Heart left ventricle (tissue), 16 donors: Measurements from ENCODE around the gene DTX3. TPM values are rescaled to one million over a fixed set of nuclear protein-coding genes. Genes with fewer than 3 reads are reported as not detected.

Source experiments
- ATAC-seq, 4 donors: fragments of 200-7000 bp; cut with Tn5 transposase; one replicate each; pipeline ENCODE4 v1.9.1; 2020 to 2022; ENCODE audit warnings: moderate library complexity in 4 of 4, mild to moderate bottlenecking in 3 of 4, moderate number of reproducible peaks in 1 of 4
- DNase-seq, 5 donors: peaks; one replicate each; pipeline ENCODE4 v3.0.0-alpha.2; 2020
- H3K27ac ChIP-seq, 12 donors: fragments of 200-600 bp; sonication (generic) in 4 of 12; one replicate each; pipeline versions ENCODE4 v1.5.0 to v1.8.0; 2016 to 2022; ENCODE audit warnings: mild to moderate bottlenecking in 2 of 12
- H3K27me3 ChIP-seq, 9 donors: fragments of 200-600 bp; sonication (generic) in 2 of 9; one replicate each; pipeline versions ENCODE4 v1.5.1 to v1.8.0; 2016 to 2022; ENCODE audit warnings: mild to moderate bottlenecking in 3 of 9
- H3K36me3 ChIP-seq, 9 donors: fragments of 200-600 bp; sonication (generic) in 2 of 9; one replicate each; pipeline versions ENCODE4 v1.5.0 to v1.8.0; 2018 to 2022; ENCODE audit warnings: mild to moderate bottlenecking in 2 of 9
- H3K4me1 ChIP-seq, 12 donors: fragments of 200-600 bp; sonication (generic) in 4 of 12; one replicate each; pipeline versions ENCODE4 v1.5.0 to v1.8.0; 2016 to 2022; ENCODE audit warnings: mild to moderate bottlenecking in 3 of 12
- H3K4me3 ChIP-seq, 12 donors: fragments of 200-600 bp; sonication (generic) in 4 of 12; one replicate each; pipeline versions ENCODE4 v1.5.0 to v1.8.0; 2017 to 2022; ENCODE audit warnings: mild to moderate bottlenecking in 9 of 12, moderate library complexity in 4 of 12
- H3K9me3 ChIP-seq, 12 donors: fragments of 200-600 bp; sonication (generic) in 4 of 12; one replicate each; pipeline versions ENCODE4 v1.5.0 to v1.8.0; 2016 to 2022; ENCODE audit warnings: mild to moderate bottlenecking in 1 of 12
- CTCF ChIP-seq, 12 donors: fragments of 200-600 bp; sonication (generic) in 4 of 12; IDR thresholded peaks; one replicate each; pipeline versions ENCODE4 v1.5.0 to v1.8.0; 2018 to 2022; ENCODE audit warnings: antibody characterized with exemption in 12 of 12, mild to moderate bottlenecking in 5 of 12
- POLR2A ChIP-seq, 2 donors: fragments of 450-650 bp; IDR thresholded peaks; one replicate each; pipeline ENCODE4 v1.6.1; 2017; ENCODE audit warnings: antibody characterized with exemption in 2 of 2, mild to moderate bottlenecking in 2 of 2, moderate library complexity in 2 of 2
- WGBS, 4 donors: extraction: QIAGEN DNeasy Blood & Tissue Kit in 2 of 4; methylation state at CpG; one replicate each; pipeline versions ENCODE4 v1.1.5 to v1.1.7; 2013 to 2018; 5-methylcytosine and 5-hydroxymethylcytosine counted together
- intact Hi-C, 10 donors: fragments of 100-400 bp; cut with DNase I; formaldehyde crosslinking; loops; one replicate each; pipeline versions ENCODE4 v1.11.1 to v1.14.2; 2022
- polyA plus RNA-seq, 2 donors: library from polyadenylated mRNA; stranded (reverse); fragments of 200-250 nt; gene quantifications; one replicate each; pipeline ENCODE4 v1.2.3, GENCODE V29; 2013
- total RNA-seq, 9 donors: library from RNA; depleted of rRNA in 2 of 9; stranded (reverse); fragments of >200 nt in 2 of 9; fragmentation: NEBNext Ultra II Directional in 3 of 9; extraction: Animal tissue kit (Norgen Biotek cat#: 25700) in 3 of 9; gene quantifications; one replicate each; pipeline versions ENCODE4 v1.1.0 to v1.2.4, GENCODE V29; 2016 to 2023
- donor health status: ischemic (EF 13 %, LVEDD 7.1; RV severe dilation, severe dysfunction).
- donor health status: healthy with polysubstance abuse.
- donor health status: DM: no; HTN: yes; CAD: no.
- donor health status: DM: no; HTN: no; CAD: no.
- donor health status: ischemic (EF 25% LVEDD 6.9; RV normal size, moderate dysfunction).
- donor health status: ischemic (EF 25% LVEDD 5.7; RV mildly dilated, moderate dysfunction).
- donor health status: healthy.
- donor health status: DM: yes; HTN: yes; CAD: no.
- donor health status: ischemic (EF 35%, LVEDD 5.7; RV mildly dilated, moderate dysfunction).
- donor health status: nonischemic (EF 11% LVEDD 7.7; RV severe dilation, severe dysfunction).
- donor health status: DM: yes; HTN: yes; CAD: no.
- donor health status: PGD.
- donor health status: ischemic (EF 29% LVEDD 5.4; RV normal size, mild dysfunction).
- donor health status: nonischemic (EF 23%, LVEDD 6.1; RV moderate dilation, normal function).

The DTX3 gene
- total and polyA plus RNA-seq, 11 donors, result 15.6 to 30.7 (median 22.4) TPM

DNA sequence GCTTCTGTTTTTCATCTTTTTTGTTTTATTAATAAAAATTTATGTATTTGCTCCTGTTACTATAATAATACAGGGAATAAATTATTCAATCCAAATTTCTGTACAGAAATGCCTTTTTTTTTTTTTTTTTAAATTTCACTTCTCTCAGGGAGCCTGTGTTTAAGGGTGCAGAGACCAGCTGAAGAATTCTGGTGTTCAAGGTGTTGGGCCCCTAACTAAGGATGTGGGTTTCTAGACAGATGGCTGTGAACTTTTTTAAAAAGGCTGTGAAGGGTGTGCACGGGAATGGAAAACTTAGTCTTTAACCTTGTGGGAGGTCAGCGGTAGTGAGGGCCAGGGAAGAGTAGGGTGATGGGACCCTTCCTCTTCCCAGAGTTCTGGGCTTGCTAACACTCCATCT is 1.3 kb upstream of the DTX3 start:
- no peak for DNase-seq
- H3K27ac ChIP-seq, result peak overlapping the region; percentile 6 to 98 (median 91)
- peak overlapping the region in 2 of 12 donors; percentile 67 to 83 for H3K4me3 ChIP-seq
- WGBS, 4 donors, result 39 to 66% (median 58%) methylated on average over 2 of the region's 2 CpGs
- peaks cover 0 to 33% (median 15%) of the 10 kb centered on the region in 12 donors for H3K4me1 ChIP-seq
- ATAC-seq, result no peak
- intact Hi-C loops, result no loop called here
- no peaks in the 10 kb centered on the region for H3K9me3 ChIP-seq
- peaks cover 0 to 59% (median 41%) of the 10 kb centered on the region in 9 donors for H3K36me3 ChIP-seq
- TF ChIP-seq CTCF (IDR thresholded peaks at IDR 0.05), result no peak
- TF ChIP-seq POLR2A (IDR thresholded peaks at IDR 0.05), result no peak
- no peaks in the 10 kb centered on the region for H3K27me3 ChIP-seq

DNA sequence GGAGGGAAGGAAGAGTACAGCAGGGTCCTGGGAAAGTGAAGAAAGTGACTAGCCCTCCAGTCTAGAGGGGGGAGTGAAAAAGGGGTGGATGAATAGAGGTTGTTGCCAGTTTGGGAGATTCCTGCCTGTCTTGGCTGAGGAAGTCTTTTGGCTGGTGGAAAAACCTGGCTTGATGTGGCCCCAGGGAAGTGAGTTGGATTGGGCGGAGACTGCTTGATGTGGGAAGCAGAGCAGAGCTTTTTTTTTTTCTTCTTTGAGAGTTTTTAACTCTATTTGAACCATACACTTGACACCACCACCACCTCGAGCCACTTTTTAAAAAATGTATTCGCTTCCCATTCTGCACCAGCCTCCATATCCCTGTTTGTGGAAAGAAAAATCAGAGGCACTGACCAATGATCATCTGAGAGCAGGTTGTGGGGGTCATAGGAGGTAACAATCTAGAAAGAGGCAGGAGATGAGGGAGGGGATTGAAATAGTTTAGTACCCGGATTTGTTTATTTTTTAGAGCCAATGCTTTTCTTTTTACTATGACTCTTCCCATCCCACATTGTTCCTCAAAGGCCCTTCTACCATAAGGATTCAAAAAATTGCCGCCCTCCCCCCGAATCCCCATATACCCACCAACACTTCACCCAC is 690 bp upstream of the DTX3 start:
- Histone ChIP-seq H3K9me3 (no peaks in the 10 kb centered on the region), H3K4me1 (peaks cover 0 to 39% (median 17%) of the 10 kb centered on the region in 12 donors), H3K4me3 (peak overlapping the region; percentile 67 to 96 (median 77)), H3K27me3 (no peaks in the 10 kb centered on the region), H3K36me3 (peaks cover 0 to 57% (median 39%) of the 10 kb centered on the region in 9 donors), H3K27ac (peak overlapping the region; percentile 76 to 98 (median 91))
- DNase-seq (peak in 4 of 5 donors; percentile 66 to 79 (median 74)), ATAC-seq (peak; percentile 43 to 76 (median 60))
- intact Hi-C loops, result no loop called here
- 26 to 37% (median 34%) methylated on average over 6 of the region's 6 CpGs for WGBS, 4 donors
- TF ChIP-seq POLR2A (IDR thresholded peaks at IDR 0.05) (no peak), CTCF (IDR thresholded peaks at IDR 0.05) (no peak)

DNA sequence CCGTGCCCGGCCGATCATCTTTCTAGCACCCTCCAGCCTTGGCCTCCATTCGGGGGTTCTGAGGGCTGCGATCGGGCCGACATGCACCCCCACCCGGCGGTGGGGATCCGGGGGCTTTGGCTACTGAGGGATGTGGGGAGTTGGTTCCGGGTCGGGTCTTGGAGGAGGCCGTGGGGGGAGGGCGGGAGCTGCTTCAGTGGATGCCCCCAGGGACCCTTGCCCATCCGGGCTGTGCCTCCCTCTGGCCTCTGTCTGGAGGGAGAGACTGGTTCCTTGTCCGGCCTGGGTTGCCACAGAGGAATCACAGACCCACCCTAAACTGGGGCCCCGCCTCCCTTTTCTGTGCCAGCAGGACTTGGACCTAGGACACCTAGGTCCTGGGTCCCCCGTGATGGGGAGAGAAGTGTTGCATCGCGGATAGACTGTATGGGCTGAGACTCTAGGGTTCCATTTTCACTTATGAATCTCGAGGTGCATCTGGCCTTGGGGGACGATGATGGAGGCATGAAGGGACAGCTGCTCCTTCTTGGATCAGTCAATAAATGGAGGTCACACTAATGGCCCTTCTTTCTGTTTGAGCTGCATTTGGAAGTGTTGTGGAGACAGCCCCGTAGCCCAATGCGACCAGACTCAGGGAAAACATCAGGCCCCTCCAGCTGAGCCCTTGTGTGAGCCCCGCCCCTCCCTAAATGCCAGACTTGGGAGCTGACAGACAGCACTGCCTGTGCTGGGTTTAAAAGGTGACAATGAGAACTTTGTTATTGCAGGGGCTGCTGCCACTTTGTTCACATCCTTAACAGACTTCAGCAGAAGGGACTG is 577 bp downstream of the DTX3 start:
- TF ChIP-seq CTCF (IDR thresholded peaks at IDR 0.05), result no peak
- peak in 1 of 2 donors; percentile 21 for TF ChIP-seq POLR2A (IDR thresholded peaks at IDR 0.05)
- peaks cover 0 to 51% (median 19%) of the 10 kb centered on the region in 12 donors for H3K4me1 ChIP-seq
- intact Hi-C loops, result no loop called here
- no peaks in the 10 kb centered on the region for H3K27me3 ChIP-seq
- DNase-seq (peak; percentile 42 to 69 (median 62)), ATAC-seq (peak in 3 of 4 donors; percentile 4 to 35 (median 25))
- no peaks in the 10 kb centered on the region for H3K9me3 ChIP-seq
- peak overlapping the region; percentile 76 to 98 (median 91) for H3K27ac ChIP-seq
- WGBS, 4 donors, result 6 to 8% (median 7%) methylated on average over 14 to 25 of the region's 25 CpGs
- H3K36me3 ChIP-seq, result peaks cover 0 to 46% (median 28%) of the 10 kb centered on the region in 9 donors
- peak overlapping the region; percentile 67 to 96 (median 77) for H3K4me3 ChIP-seq

DNA sequence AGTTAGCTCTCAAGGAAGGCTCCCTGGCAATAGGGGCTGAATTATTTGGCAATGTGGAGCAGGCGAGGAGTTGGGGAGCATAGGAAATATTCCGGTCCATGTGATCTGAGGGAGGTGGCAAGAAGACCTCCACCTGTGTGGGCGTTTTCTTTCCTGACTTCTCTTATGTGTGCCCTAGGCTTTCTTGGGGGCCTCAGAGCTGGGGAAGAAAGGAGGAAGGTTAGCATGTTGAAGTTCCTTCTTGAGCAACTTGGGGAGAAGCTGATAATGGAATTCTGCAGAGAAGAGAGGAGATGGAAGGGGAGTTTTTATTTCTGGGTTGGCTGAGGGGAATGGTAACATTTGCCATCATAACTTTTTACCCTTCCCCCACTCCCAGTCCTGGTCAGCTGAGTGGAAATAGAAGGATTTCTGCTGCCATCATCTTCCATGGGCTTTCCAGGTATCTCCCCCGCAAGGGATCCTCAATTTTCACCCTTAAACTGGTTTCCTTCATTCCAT is 1.2 kb downstream of the DTX3 start:
- DNase-seq (no peak), ATAC-seq (no peak)
- 68 to 85% (median 76%) methylated on average over 4 of the region's 4 CpGs for WGBS, 4 donors
- TF ChIP-seq CTCF (IDR thresholded peaks at IDR 0.05), result no peak
- no peak for TF ChIP-seq POLR2A (IDR thresholded peaks at IDR 0.05)
- Histone ChIP-seq H3K27ac (peak overlapping the region in 10 of 12 donors; percentile 84 to 98 (median 91)), H3K36me3 (peaks cover 0 to 40% (median 21%) of the 10 kb centered on the region in 9 donors), H3K9me3 (no peaks in the 10 kb centered on the region), H3K27me3 (peaks cover 0 to 5% (median 0%) of the 10 kb centered on the region in 9 donors), H3K4me3 (peak overlapping the region in 8 of 12 donors; percentile 67 to 96 (median 77)), H3K4me1 (peaks cover 0 to 57% (median 25%) of the 10 kb centered on the region in 12 donors)
- intact Hi-C loops, result no loop called here
